PC-9 (cell line): Measurements from ENCODE around the gene LRRC2. TPM values are rescaled to one million over a fixed set of nuclear protein-coding genes. Genes with fewer than 3 reads are reported as not detected.

Experiments
- BruUV-seq: library from RNA; stranded (reverse); fragments of 400-500 nt; replicated peaks from 2 replicates; lab custom pipeline; 2021; lab: Mats Ljungman, UMichigan
- CTCF ChIA-PET: fragments of 300-600 bp; sonication (Branson Sonifier 250); formaldehyde crosslinking; loops from one replicate; lab custom pipeline; 2022; ENCODE audit warnings: antibody characterized with exemption; lab: Charles Lee
- POLR2A ChIA-PET: fragments of 300-600 bp; sonication (Branson Sonifier 250); formaldehyde crosslinking; loops from one replicate; lab custom pipeline; 2022; ENCODE audit warnings: antibody characterized with exemption; ENCODE audit not compliant: unreplicated experiment; lab: Charles Lee
- DNase-seq, 2 experiments: peaks; one replicate each; pipeline versions ENCODE4 v3.0.0 to v3.0.0-alpha.2; 2015 to 2022; ENCODE audit warnings: mixed read lengths in 1 of 2
- H2AFZ ChIP-seq: fragments of 200-600 bp; sonication (generic); 2 replicates; pipeline ENCODE4 v1.8.1; 2017; ENCODE audit warnings: antibody characterized with exemption
- H3F3A ChIP-seq: fragments of 200-600 bp; sonication (generic); 2 replicates; pipeline ENCODE4 v1.8.1; 2017; ENCODE audit warnings: antibody characterized with exemption, mild to moderate bottlenecking, low read depth; ENCODE audit not compliant: insufficient read depth
- H3K27ac ChIP-seq: fragments of 200-600 bp; sonication (generic); 2 replicates; pipeline ENCODE4 v1.6.1; 2016; ENCODE audit warnings: mixed run types
- H3K27me3 ChIP-seq: fragments of 200-600 bp; sonication (generic); 2 replicates; pipeline ENCODE4 v1.6.1; 2016; ENCODE audit warnings: low read depth, mixed run types; ENCODE audit not compliant: insufficient read depth
- H3K36me3 ChIP-seq: fragments of 200-600 bp; sonication (generic); 2 replicates; pipeline ENCODE4 v1.6.1; 2016; ENCODE audit warnings: low read depth, mixed run types
- H3K4me1 ChIP-seq: fragments of 200-600 bp; sonication (generic); replicated peaks from 2 replicates; pipeline ENCODE4 v1.6.1; 2016; ENCODE audit warnings: mixed run types; ENCODE audit not compliant: insufficient read depth
- H3K4me2 ChIP-seq: fragments of 200-600 bp; sonication (generic); 2 replicates; pipeline ENCODE4 v1.6.1; 2017; ENCODE audit warnings: mixed run types
- H3K4me3 ChIP-seq: fragments of 200-600 bp; sonication (generic); 2 replicates; pipeline ENCODE4 v1.6.1; 2016; ENCODE audit warnings: mixed run types
- H3K79me2 ChIP-seq: fragments of 200-600 bp; sonication (generic); 2 replicates; pipeline ENCODE4 v1.6.1; 2017; ENCODE audit warnings: low read depth, mixed run types
- H3K9me2 ChIP-seq: fragments of 200-600 bp; sonication (generic); 2 replicates; pipeline ENCODE4 v1.8.1; 2017; ENCODE audit warnings: mild to moderate bottlenecking; ENCODE audit not compliant: insufficient read depth
- H3K9me3 ChIP-seq: fragments of 200-600 bp; sonication (generic); 2 replicates; pipeline ENCODE4 v1.8.1; 2016; ENCODE audit warnings: low read depth; ENCODE audit not compliant: insufficient read depth
- H4K20me1 ChIP-seq: fragments of 200-600 bp; sonication (generic); 2 replicates; pipeline ENCODE4 v1.8.1; 2017; ENCODE audit not compliant: insufficient read depth
- EZH2 ChIP-seq: fragments of 200-600 bp; sonication (generic); IDR thresholded peaks from 2 replicates; pipeline ENCODE4 v1.8.0; 2017; ENCODE audit warnings: antibody characterized with exemption, low read depth
- intact Hi-C: fragments of 100-400 bp; cut with micrococcal nuclease; formaldehyde crosslinking; loops from one replicate; pipeline ENCODE4 v1.10.0; 2022; ENCODE audit not compliant: unreplicated experiment
- total RNA-seq: library from RNA; stranded (reverse); gene quantifications from 2 replicates; pipeline ENCODE4 v1.2.3, GENCODE V29; 2021
- TF ChIP-seq, protein P1 (sequence below): fragments of 200-600 bp; sonication (generic); conservative IDR thresholded peaks from 2 replicates; pipeline ENCODE4 v1.6.1; 2017; ENCODE audit warnings: mixed run types, antibody characterized with exemption, mild to moderate bottlenecking, moderate library complexity

Gene LRRC2
- total RNA-seq, 1 experiment from 2014 or later: 0.22 TPM

DNA sequence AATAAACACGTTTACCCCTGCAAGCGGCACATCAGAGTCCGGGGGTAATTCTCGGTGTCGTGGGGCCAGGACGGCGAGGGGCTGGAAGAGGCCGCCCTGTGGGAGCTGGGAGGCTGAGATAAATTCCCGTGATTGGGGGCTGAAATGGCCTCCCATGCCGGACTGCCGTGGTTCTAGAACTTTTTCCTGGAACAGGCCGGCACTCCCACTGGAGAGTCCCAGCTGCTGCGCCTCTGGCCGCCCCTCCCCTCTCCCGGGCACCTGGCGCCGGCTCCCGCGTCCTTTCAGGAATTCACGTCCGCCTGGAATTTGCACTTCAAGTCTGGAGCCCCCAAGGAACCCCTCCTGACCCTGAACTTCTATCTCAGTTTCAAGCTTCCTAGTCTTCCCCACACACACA, 10.8 kb upstream of the LRRC2 start:
- BruUV-seq: no TSS peak
- H3K27me3 ChIP-seq: no peaks in the 10 kb centered on the region
- no peaks in the 10 kb centered on the region for H4K20me1 ChIP-seq
- no peak overlapping the region for H3K27ac ChIP-seq
- H2AFZ ChIP-seq: no peak overlapping the region
- intact Hi-C loops: no loop called here
- ChIA-PET CTCF (no interaction called here), POLR2A (no interaction called here)
- no peaks in the 10 kb centered on the region for H3K79me2 ChIP-seq
- H3K36me3 ChIP-seq: no peaks in the 10 kb centered on the region
- no peaks in the 10 kb centered on the region for H3F3A ChIP-seq
- no peak for TF ChIP-seq EZH2
- TF ChIP-seq, protein P1, sequence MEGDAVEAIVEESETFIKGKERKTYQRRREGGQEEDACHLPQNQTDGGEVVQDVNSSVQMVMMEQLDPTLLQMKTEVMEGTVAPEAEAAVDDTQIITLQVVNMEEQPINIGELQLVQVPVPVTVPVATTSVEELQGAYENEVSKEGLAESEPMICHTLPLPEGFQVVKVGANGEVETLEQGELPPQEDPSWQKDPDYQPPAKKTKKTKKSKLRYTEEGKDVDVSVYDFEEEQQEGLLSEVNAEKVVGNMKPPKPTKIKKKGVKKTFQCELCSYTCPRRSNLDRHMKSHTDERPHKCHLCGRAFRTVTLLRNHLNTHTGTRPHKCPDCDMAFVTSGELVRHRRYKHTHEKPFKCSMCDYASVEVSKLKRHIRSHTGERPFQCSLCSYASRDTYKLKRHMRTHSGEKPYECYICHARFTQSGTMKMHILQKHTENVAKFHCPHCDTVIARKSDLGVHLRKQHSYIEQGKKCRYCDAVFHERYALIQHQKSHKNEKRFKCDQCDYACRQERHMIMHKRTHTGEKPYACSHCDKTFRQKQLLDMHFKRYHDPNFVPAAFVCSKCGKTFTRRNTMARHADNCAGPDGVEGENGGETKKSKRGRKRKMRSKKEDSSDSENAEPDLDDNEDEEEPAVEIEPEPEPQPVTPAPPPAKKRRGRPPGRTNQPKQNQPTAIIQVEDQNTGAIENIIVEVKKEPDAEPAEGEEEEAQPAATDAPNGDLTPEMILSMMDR: no peak
- no peak overlapping the region for H3K4me3 ChIP-seq
- H3K4me1 ChIP-seq: no peaks in the 10 kb centered on the region
- no peaks in the 10 kb centered on the region for H3K9me2 ChIP-seq
- DNase-seq: no peak
- H3K4me2 ChIP-seq: no peak overlapping the region
- H3K9me3 ChIP-seq: no peaks in the 10 kb centered on the region

DNA sequence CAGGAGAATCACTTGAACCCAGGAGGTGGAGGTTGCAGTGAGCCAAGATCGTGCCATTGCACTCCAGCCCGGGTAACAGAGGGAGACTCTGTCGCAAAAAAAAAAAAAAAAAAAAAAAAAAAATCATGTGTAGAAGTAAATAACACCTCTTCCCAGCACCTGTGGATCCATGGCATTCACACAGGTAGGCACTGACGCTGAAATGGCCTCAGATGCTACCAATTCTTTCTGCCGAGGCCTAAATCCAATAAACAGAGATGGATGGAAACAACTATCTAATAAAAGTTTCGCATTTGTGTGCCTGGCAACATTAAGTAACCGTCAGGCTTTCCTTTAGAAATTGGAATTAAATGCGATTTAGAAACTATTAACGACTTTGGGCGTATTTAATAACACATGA, 10.3 kb upstream of the LRRC2 start:
- H3K36me3 ChIP-seq: no peaks in the 10 kb centered on the region
- no peaks in the 10 kb centered on the region for H3K27me3 ChIP-seq
- ChIA-PET CTCF (no interaction called here), POLR2A (no interaction called here)
- no peak overlapping the region for H2AFZ ChIP-seq
- H3K9me2 ChIP-seq: no peaks in the 10 kb centered on the region
- H3K4me3 ChIP-seq: no peak overlapping the region
- H3K27ac ChIP-seq: no peak overlapping the region
- DNase-seq: no peak
- H3K4me2 ChIP-seq: no peak overlapping the region
- H4K20me1 ChIP-seq: no peaks in the 10 kb centered on the region
- H3K9me3 ChIP-seq: no peaks in the 10 kb centered on the region
- no peaks in the 10 kb centered on the region for H3K79me2 ChIP-seq
- BruUV-seq: no TSS peak
- TF ChIP-seq EZH2: no peak
- TF ChIP-seq, protein P1: no peak
- intact Hi-C loops: no loop called here
- H3K4me1 ChIP-seq: no peaks in the 10 kb centered on the region
- no peaks in the 10 kb centered on the region for H3F3A ChIP-seq

DNA sequence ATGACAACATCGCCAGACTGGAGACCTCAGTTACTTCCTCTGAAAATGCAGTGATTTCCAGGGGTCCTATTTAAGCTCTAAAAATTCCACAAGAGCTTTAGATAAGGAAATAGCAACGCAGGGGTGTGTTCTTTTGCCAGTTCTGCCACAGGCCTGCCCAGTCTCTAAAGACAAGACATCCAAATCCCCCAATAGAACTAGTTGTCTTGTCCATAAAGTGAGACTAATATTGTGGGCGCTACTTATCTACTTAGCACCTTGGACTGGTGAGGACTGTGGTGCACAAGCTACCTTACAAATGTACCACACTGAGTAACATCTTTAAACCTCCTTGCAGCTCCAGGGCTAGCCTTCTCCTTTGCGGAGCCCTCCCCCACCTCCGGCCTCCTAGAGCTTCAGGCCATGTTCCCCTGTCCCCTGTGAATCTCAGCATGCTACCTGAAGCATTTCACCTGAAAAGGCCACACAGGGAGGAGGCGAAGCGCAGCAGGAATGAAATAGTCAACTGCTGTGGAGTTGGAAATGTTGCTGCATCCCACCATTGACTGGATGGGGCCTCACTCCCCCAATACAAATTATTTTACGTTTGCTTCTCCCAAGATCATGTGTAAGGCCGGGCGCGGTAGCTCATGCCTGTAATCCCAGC, 9.6 kb upstream of the LRRC2 start:
- CTCF ChIA-PET: no interaction called here
- Histone ChIP-seq H3K27me3 (no peaks in the 10 kb centered on the region), H3K27ac (no peak overlapping the region), H3K79me2 (no peaks in the 10 kb centered on the region), H3K4me1 (no peaks in the 10 kb centered on the region), H4K20me1 (no peaks in the 10 kb centered on the region), H3K4me2 (no peak overlapping the region), H2AFZ (no peak overlapping the region), H3K4me3 (no peak overlapping the region), H3F3A (no peaks in the 10 kb centered on the region), H3K36me3 (no peaks in the 10 kb centered on the region), H3K9me2 (no peaks in the 10 kb centered on the region), H3K9me3 (no peaks in the 10 kb centered on the region)
- TF ChIP-seq EZH2: no peak
- TF ChIP-seq, protein P1: no peak
- POLR2A ChIA-PET: no interaction called here
- no peak for DNase-seq
- no TSS peak for BruUV-seq
- intact Hi-C loops: no loop called here
